GM12878 (cell line): ENCODE results near the gene KASH5.

Experiments used
- ASH2L ChIP-seq: fragments of 300-600, 200-600 bp; sonication (generic); IDR thresholded peaks from 2 replicates; pipeline ENCODE4 v1.6.1; 2017; ENCODE audit warnings: low read depth, mild to moderate bottlenecking, borderline replicate concordance
- BHLHE40 ChIP-seq, 2 experiments: fragments of 450-650 bp in 1 of 2; IDR thresholded peaks; 2 replicates each; pipeline ENCODE4 v1.6.1; 2011 to 2017; ENCODE audit warnings: low read depth in 2 of 2, borderline replicate concordance in 1 of 2, improper control_type of control experiment in 1 of 2, low read length in 1 of 2, mild to moderate bottlenecking in 1 of 2
- CTCF ChIP-seq, 3 experiments: IDR thresholded peaks in 2 of 3; conservative IDR thresholded peaks in 1 of 3; 2 replicates each; pipeline ENCODE4 v1.5.1; 2011; ENCODE audit warnings: low read depth in 3 of 3, low read length in 3 of 3, mild to moderate bottlenecking in 3 of 3, control low read depth in 2 of 3, moderate library complexity in 2 of 3, inconsistent platforms in 1 of 3, mixed read lengths in 1 of 3; ENCODE audit not compliant: control insufficient read depth in 2 of 3, insufficient read depth in 1 of 3; ENCODE audit errors: extremely low read depth in 1 of 3
- EED ChIP-seq: sonication (generic); IDR thresholded peaks from 2 replicates; pipeline ENCODE4 v1.6.1; 2016; ENCODE audit warnings: antibody characterized with exemption, low read depth
- EZH2 ChIP-seq: IDR thresholded peaks from 2 replicates; pipeline ENCODE4 v1.6.1; 2012; ENCODE audit warnings: low read depth, mild to moderate bottlenecking, control low read depth, inconsistent platforms, low read length, borderline replicate concordance; ENCODE audit not compliant: control insufficient read depth
- GABPA ChIP-seq: IDR thresholded peaks from 2 replicates; pipeline ENCODE4 v1.6.1; 2014; ENCODE audit warnings: antibody characterized with exemption, low read depth, mild to moderate bottlenecking, inconsistent platforms
- IKZF1 ChIP-seq: fragments of 450-650 bp; conservative IDR thresholded peaks from 2 replicates; pipeline ENCODE4 v1.6.1; 2017; ENCODE audit warnings: antibody characterized with exemption, mild to moderate bottlenecking
- MAX ChIP-seq: IDR thresholded peaks from 2 replicates; pipeline ENCODE4 v1.6.1; 2012; ENCODE audit warnings: low read depth, low read length, improper control_type of control experiment
- NBN ChIP-seq: fragments of 450-650 bp; IDR thresholded peaks from 2 replicates; pipeline ENCODE4 v1.6.1; 2016
- SIN3A ChIP-seq: IDR thresholded peaks from 2 replicates; pipeline ENCODE4 v1.6.1; 2012; ENCODE audit warnings: low read depth, low read length, improper control_type of control experiment
- SMAD5 ChIP-seq: IDR thresholded peaks from 2 replicates; pipeline ENCODE4 v1.6.1; 2016; ENCODE audit warnings: antibody characterized with exemption, low read depth
- SREBF1 ChIP-seq: IDR thresholded peaks from 2 replicates; pipeline ENCODE4 v1.6.1; 2012; ENCODE audit warnings: mild to moderate bottlenecking, low read length
- TAF1 ChIP-seq: IDR thresholded peaks from 2 replicates; pipeline ENCODE4 v1.6.1; 2011; ENCODE audit warnings: mild to moderate bottlenecking, low read depth, low read length, borderline replicate concordance
- TBL1XR1 ChIP-seq: IDR thresholded peaks from 2 replicates; pipeline ENCODE4 v1.6.1; 2012; ENCODE audit warnings: low read depth, low read length, improper control_type of control experiment

DNA sequence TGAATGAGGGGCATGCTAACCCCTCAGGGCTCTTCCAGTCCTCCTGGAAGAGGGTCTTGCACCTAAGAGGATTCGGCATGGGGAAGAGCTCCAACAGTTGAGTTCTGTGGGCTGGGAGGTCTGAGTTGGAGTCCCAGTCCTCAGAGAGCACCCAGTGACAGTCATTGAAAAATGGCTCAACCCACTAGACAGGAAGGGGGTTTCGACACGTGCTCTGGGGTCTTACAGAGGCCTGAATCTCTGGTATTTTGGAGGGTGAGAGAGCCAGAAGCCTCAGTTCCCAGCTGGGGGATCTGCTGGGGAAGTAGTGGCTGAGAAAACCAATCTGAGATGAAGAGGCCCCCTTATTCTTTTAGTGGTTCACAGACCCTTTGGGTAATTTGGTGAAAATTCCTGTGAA lies 26.2 kb downstream of the KASH5 start:
- no peak for TF ChIP-seq EZH2
- TF ChIP-seq TBL1XR1 = no peak
- TF ChIP-seq CTCF (IDR thresholded peaks at IDR 0.05 in 2 of 3, conservative IDR thresholded peaks at IDR 0.05 in 1 of 3; ENCODE audit: control insufficient read depth in 2 of 3, extremely low read depth in 1 of 3, insufficient read depth in 1 of 3, low read depth in 3 of 3, low read length in 3 of 3) = no peak
- TF ChIP-seq IKZF1 = no peak
- TF ChIP-seq EED = no peak
- TF ChIP-seq GABPA = no peak
- TF ChIP-seq SREBF1 = no peak
- no peak for TF ChIP-seq BHLHE40 (IDR thresholded peaks at IDR 0.05; ENCODE audit: borderline replicate concordance in 1 of 2, low read depth in 2 of 2, low read length in 1 of 2)
- no peak for TF ChIP-seq ASH2L
- TF ChIP-seq MAX = no peak
- no peak for TF ChIP-seq SMAD5
- TF ChIP-seq NBN = no peak
- TF ChIP-seq TAF1 = no peak
- TF ChIP-seq SIN3A = no peak
